ENCODE results near the gene DENND1A. TPM values are rescaled to one million over a fixed set of nuclear protein-coding genes. Genes with fewer than 3 reads are reported as not detected.

The DENND1A gene
- total RNA-seq, 1 donor from 2014 or later = 24.0 TPM

- DNase-seq = no peak
Measured at GRCh38 chr9:123353041-123353440, 576.9 kb downstream of the DENND1A start.

- DNase-seq = no peak
Measured at GRCh38 chr9:123350590-123351310, 579.2 kb downstream of the DENND1A start.

- DNase-seq = peak; percentile 82
Measured at GRCh38 chr9:123349691-123350480, 580.0 kb downstream of the DENND1A start.

- no peak for DNase-seq
Measured at GRCh38 chr9:123349033-123349432, 580.9 kb downstream of the DENND1A start.

- no peak for DNase-seq
Measured at GRCh38 chr9:123348317-123348992, 581.5 kb downstream of the DENND1A start.

GRCh38 chr9:123347289-123348060 lies 582.5 kb downstream of the DENND1A start:
- no peak for DNase-seq

GRCh38 chr9:123346826-123347225 lies 583.1 kb downstream of the DENND1A start:
- DNase-seq = no peak

- peak; percentile 63 for DNase-seq
Measured at GRCh38 chr9:123346026-123346425, 583.9 kb downstream of the DENND1A start.

GRCh38 chr9:123345567-123345955 lies 584.4 kb downstream of the DENND1A start:
- DNase-seq = peak; percentile 76

GRCh38 chr9:123344192-123344949 lies 585.6 kb downstream of the DENND1A start:
- DNase-seq = no peak

GRCh38 chr9:123343443-123344191 lies 586.3 kb downstream of the DENND1A start:
- no peak for DNase-seq

- DNase-seq = no peak
Measured at GRCh38 chr9:123342247-123342646, 587.7 kb downstream of the DENND1A start.

- no peak for DNase-seq
Measured at GRCh38 chr9:123341816-123342215, 588.1 kb downstream of the DENND1A start.

- no peak for DNase-seq
Measured at GRCh38 chr9:123339666-123340510, 590.0 kb downstream of the DENND1A start.

GRCh38 chr9:123338710-123339665 lies 590.9 kb downstream of the DENND1A start:
- peak; percentile 40 for DNase-seq

- DNase-seq = no peak
Measured at GRCh38 chr9:123337971-123338370, 592.0 kb downstream of the DENND1A start.

- no peak for DNase-seq
Measured at GRCh38 chr9:123336959-123337358, 593.0 kb downstream of the DENND1A start.

GRCh38 chr9:123336449-123336848 lies 593.5 kb downstream of the DENND1A start:
- DNase-seq = no peak

- no peak for DNase-seq
Measured at GRCh38 chr9:123335986-123336329, 594.0 kb downstream of the DENND1A start.
